ENCODE measurements around the gene WBP1L.

DNA sequence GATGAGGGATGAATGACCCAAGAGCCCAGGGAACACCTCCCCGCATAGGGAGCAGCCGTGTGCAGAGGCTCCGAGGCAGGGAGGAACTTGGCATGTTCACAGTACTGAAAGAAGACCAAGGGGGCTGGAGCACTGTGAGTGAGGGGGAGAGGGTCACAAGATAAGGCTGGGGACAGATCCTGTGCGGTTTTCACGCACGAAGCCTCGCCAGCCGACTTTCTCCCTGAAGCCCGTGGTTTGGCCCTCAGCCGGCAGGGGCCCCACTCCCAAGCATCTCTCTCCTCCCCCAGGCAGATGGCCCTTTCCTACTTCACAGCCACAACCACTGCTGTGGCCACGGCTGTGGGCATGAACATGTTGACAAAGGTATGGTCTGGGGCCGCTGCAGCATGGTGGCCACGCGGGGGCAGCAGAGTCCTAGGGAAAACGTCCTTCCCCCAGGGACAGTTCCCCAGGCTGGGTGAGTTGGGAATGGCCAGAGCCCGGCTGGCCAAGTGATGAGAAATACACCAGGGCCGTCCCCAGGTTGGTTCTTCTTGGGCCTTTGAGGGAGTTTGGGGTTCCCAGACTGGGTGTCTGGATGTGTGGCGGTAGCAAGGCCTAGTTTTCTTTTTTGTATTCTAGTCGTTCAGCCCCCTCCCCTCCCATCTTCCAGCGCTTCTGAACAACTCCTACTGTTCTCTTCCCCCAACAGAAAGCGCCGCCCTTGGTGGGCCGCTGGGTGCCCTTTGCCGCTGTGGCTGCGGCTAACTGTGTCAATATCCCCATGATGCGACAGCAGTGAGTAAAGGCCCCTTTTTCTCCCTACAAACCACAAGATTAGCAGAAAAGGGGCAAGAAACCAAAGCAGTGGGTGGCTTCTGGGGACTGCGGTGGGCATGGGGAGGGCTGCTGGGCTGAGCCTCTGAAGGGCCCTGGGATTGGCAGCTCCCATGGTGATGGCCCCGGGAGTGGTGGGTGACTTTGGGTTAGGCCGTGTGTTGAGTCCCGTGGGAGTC is 14.4 kb upstream of the WBP1L start:
- TF ChIP-seq, protein P1, sequence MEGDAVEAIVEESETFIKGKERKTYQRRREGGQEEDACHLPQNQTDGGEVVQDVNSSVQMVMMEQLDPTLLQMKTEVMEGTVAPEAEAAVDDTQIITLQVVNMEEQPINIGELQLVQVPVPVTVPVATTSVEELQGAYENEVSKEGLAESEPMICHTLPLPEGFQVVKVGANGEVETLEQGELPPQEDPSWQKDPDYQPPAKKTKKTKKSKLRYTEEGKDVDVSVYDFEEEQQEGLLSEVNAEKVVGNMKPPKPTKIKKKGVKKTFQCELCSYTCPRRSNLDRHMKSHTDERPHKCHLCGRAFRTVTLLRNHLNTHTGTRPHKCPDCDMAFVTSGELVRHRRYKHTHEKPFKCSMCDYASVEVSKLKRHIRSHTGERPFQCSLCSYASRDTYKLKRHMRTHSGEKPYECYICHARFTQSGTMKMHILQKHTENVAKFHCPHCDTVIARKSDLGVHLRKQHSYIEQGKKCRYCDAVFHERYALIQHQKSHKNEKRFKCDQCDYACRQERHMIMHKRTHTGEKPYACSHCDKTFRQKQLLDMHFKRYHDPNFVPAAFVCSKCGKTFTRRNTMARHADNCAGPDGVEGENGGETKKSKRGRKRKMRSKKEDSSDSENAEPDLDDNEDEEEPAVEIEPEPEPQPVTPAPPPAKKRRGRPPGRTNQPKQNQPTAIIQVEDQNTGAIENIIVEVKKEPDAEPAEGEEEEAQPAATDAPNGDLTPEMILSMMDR (conservative IDR thresholded peaks at IDR 0.05; ENCODE audit: low read depth, low read length) = peak; percentile 85
- TF ChIP-seq EZH2 (IDR thresholded peaks at IDR 0.05; ENCODE audit: low read length, unreplicated experiment) (no peak), EZH2phosphoT487 (IDR thresholded peaks at IDR 0.05; ENCODE audit: borderline replicate concordance, low read length) (no peak)

All from PC-3 (cell line).